SK-N-MC (cell line): ENCODE results near the gene LIX1.

Experiments used
- EZH2 ChIP-seq: fragments of 200-600 bp; sonication (generic); IDR thresholded peaks from one replicate; pipeline ENCODE4 v1.6.1; 2017; ENCODE audit warnings: antibody characterized with exemption
- FOXP2 ChIP-seq: optimal IDR thresholded peaks from 2 replicates; pipeline ENCODE3; 2011; ENCODE audit warnings: mild to moderate bottlenecking, moderate library complexity; ENCODE audit not compliant: insufficient read depth; ENCODE audit errors: extremely low read length, control extremely low read depth
- POLR2AphosphoS5 ChIP-seq: IDR thresholded peaks from 2 replicates; pipeline ENCODE4 v1.6.1; 2012; ENCODE audit warnings: mild to moderate bottlenecking, low read depth, low read length, borderline replicate concordance

GRCh38 chr5:97115932-97116331 is 26.5 kb downstream of the LIX1 start:
- TF ChIP-seq EZH2 = no peak
- TF ChIP-seq POLR2AphosphoS5 = no peak
- no peak for TF ChIP-seq FOXP2
